Activated CD8-positive, alpha-beta T cell treated with anti-CD3 and anti-CD28 coated beads, Interleukin-2, amount 10 ng/mL, durations not matched to agents 7 days and 5 days (primary cell): ENCODE measurements around the gene GRID2. TPM values are rescaled to one million over a fixed set of nuclear protein-coding genes. Genes with fewer than 3 reads are reported as not detected.

Source experiments
- ATAC-seq: fragments of 150-1000 bp; cut with Tn5 transposase; one replicate; pipeline ENCODE4 v1.10.0; 2021; ENCODE audit warnings: moderate library complexity
- CTCF ChIA-PET: fragments of 350-600 bp; sonication (Branson Sonifier 250); formaldehyde crosslinking; loops from one replicate; lab custom pipeline; 2021; ENCODE audit warnings: antibody characterized with exemption; lab: Charles Lee
- POLR2A ChIA-PET: fragments of 350-600 bp; sonication (Branson Sonifier 250); formaldehyde crosslinking; loops from one replicate; lab custom pipeline; 2021; ENCODE audit warnings: antibody characterized with exemption; lab: Charles Lee
- DNase-seq: peaks from one replicate; pipeline ENCODE4 v3.0.0-alpha.2; 2020
- H3K27ac Mint-ChIP-seq: one replicate; pipeline ENCODE4 v1.8.0; 2021; ENCODE audit warnings: mild to moderate bottlenecking, mixed read lengths
- H3K27me3 Mint-ChIP-seq: one replicate; pipeline ENCODE4 v1.8.0; 2021; ENCODE audit warnings: low read depth, mixed read lengths
- H3K36me3 Mint-ChIP-seq: one replicate; pipeline ENCODE4 v1.8.0; 2021; ENCODE audit warnings: low read depth, mixed read lengths
- H3K4me1 Mint-ChIP-seq: one replicate; pipeline ENCODE4 v1.8.0; 2021; ENCODE audit warnings: low read depth, mixed read lengths
- H3K4me3 Mint-ChIP-seq: one replicate; pipeline ENCODE4 v1.8.0; 2021; ENCODE audit warnings: mild to moderate bottlenecking, mixed read lengths
- H3K9me3 Mint-ChIP-seq: one replicate; pipeline ENCODE4 v1.8.0; 2022; ENCODE audit warnings: mixed read lengths; ENCODE audit not compliant: insufficient read depth
- total RNA-seq, 2 experiments: library from RNA; stranded (reverse); gene quantifications; one replicate each; pipeline ENCODE4 v1.2.3, GENCODE V29; 2021

GRID2 gene
- total RNA-seq, 2 experiments from 2014 or later, result not detected

- CTCF ChIA-PET, result no interaction called here
- no peak overlapping the region for H3K4me3 Mint-ChIP-seq
- ATAC-seq (no peak), DNase-seq (no peak)
- H3K4me1 Mint-ChIP-seq, result no peaks in the 10 kb centered on the region
- H3K27me3 Mint-ChIP-seq, result no peaks in the 10 kb centered on the region
- no peaks in the 10 kb centered on the region for H3K9me3 Mint-ChIP-seq
- POLR2A ChIA-PET, result no interaction called here
- H3K36me3 Mint-ChIP-seq, result no peaks in the 10 kb centered on the region
- H3K27ac Mint-ChIP-seq, result no peak overlapping the region
Observed at GRCh38 chr4:93152491-93152890, 848.7 kb downstream of the GRID2 start.

GRCh38 chr4:93157986-93158385 lies 854.2 kb downstream of the GRID2 start:
- ChIA-PET CTCF (no interaction called here), POLR2A (no interaction called here)
- Mint-ChIP-seq H3K36me3 (no peaks in the 10 kb centered on the region), H3K27ac (no peak overlapping the region), H3K4me1 (no peaks in the 10 kb centered on the region), H3K27me3 (no peaks in the 10 kb centered on the region), H3K9me3 (no peaks in the 10 kb centered on the region), H3K4me3 (no peak overlapping the region)
- no peak for ATAC-seq
- DNase-seq, result no peak

- H3K36me3 Mint-ChIP-seq, result no peaks in the 10 kb centered on the region
- H3K4me3 Mint-ChIP-seq, result no peak overlapping the region
- H3K9me3 Mint-ChIP-seq, result no peaks in the 10 kb centered on the region
- H3K27ac Mint-ChIP-seq, result no peak overlapping the region
- no peaks in the 10 kb centered on the region for H3K27me3 Mint-ChIP-seq
- POLR2A ChIA-PET, result no interaction called here
- H3K4me1 Mint-ChIP-seq, result no peaks in the 10 kb centered on the region
- CTCF ChIA-PET, result no interaction called here
- ATAC-seq (no peak), DNase-seq (no peak)
Observed at GRCh38 chr4:93168053-93168452, 864.3 kb downstream of the GRID2 start.

- Mint-ChIP-seq H3K36me3 (no peaks in the 10 kb centered on the region), H3K4me3 (no peak overlapping the region), H3K4me1 (no peaks in the 10 kb centered on the region), H3K27me3 (no peaks in the 10 kb centered on the region), H3K9me3 (no peaks in the 10 kb centered on the region), H3K27ac (no peak overlapping the region)
- ChIA-PET CTCF (no interaction called here), POLR2A (no interaction called here)
- no peak for DNase-seq
- ATAC-seq, result no peak
Observed at GRCh38 chr4:93169966-93170365, 866.2 kb downstream of the GRID2 start.

GRCh38 chr4:93174598-93174997 lies 870.8 kb downstream of the GRID2 start:
- Mint-ChIP-seq H3K27ac (no peak overlapping the region), H3K9me3 (no peaks in the 10 kb centered on the region), H3K36me3 (no peaks in the 10 kb centered on the region), H3K4me3 (no peak overlapping the region), H3K4me1 (no peaks in the 10 kb centered on the region), H3K27me3 (no peaks in the 10 kb centered on the region)
- ChIA-PET CTCF (no interaction called here), POLR2A (no interaction called here)
- no peak for ATAC-seq
- DNase-seq, result no peak

- ATAC-seq, result no peak
- Mint-ChIP-seq H3K27me3 (no peaks in the 10 kb centered on the region), H3K4me3 (no peak overlapping the region), H3K36me3 (no peaks in the 10 kb centered on the region), H3K9me3 (peaks cover 5% of the 10 kb centered on the region), H3K27ac (no peak overlapping the region), H3K4me1 (no peaks in the 10 kb centered on the region)
- ChIA-PET POLR2A (no interaction called here), CTCF (no interaction called here)
- DNase-seq, result no peak
Observed at GRCh38 chr4:93178279-93178678, 874.5 kb downstream of the GRID2 start.

GRCh38 chr4:93179044-93179443 lies 875.3 kb downstream of the GRID2 start:
- no peak for DNase-seq
- CTCF ChIA-PET, result no interaction called here
- no peak for ATAC-seq
- no peak overlapping the region for H3K27ac Mint-ChIP-seq
- no peaks in the 10 kb centered on the region for H3K36me3 Mint-ChIP-seq
- H3K4me3 Mint-ChIP-seq, result no peak overlapping the region
- no peaks in the 10 kb centered on the region for H3K4me1 Mint-ChIP-seq
- POLR2A ChIA-PET, result no interaction called here
- no peaks in the 10 kb centered on the region for H3K27me3 Mint-ChIP-seq
- peaks cover 5% of the 10 kb centered on the region for H3K9me3 Mint-ChIP-seq

GRCh38 chr4:93182722-93183121 lies 879.0 kb downstream of the GRID2 start:
- DNase-seq, result no peak
- POLR2A ChIA-PET, result no interaction called here
- Mint-ChIP-seq H3K4me3 (no peak overlapping the region), H3K27ac (no peak overlapping the region), H3K9me3 (peaks cover 5% of the 10 kb centered on the region), H3K36me3 (no peaks in the 10 kb centered on the region), H3K27me3 (no peaks in the 10 kb centered on the region), H3K4me1 (no peaks in the 10 kb centered on the region)
- CTCF ChIA-PET, result no interaction called here
- ATAC-seq, result no peak

- no peaks in the 10 kb centered on the region for H3K4me1 Mint-ChIP-seq
- H3K4me3 Mint-ChIP-seq, result no peak overlapping the region
- no peak for ATAC-seq
- H3K9me3 Mint-ChIP-seq, result peaks cover 5% of the 10 kb centered on the region
- no peaks in the 10 kb centered on the region for H3K27me3 Mint-ChIP-seq
- DNase-seq, result no peak
- H3K36me3 Mint-ChIP-seq, result no peaks in the 10 kb centered on the region
- CTCF ChIA-PET, result no interaction called here
- POLR2A ChIA-PET, result no interaction called here
- H3K27ac Mint-ChIP-seq, result no peak overlapping the region
Observed at GRCh38 chr4:93183576-93183975, 879.8 kb downstream of the GRID2 start.

- DNase-seq (no peak), ATAC-seq (no peak)
- POLR2A ChIA-PET, result no interaction called here
- CTCF ChIA-PET, result no interaction called here
- Mint-ChIP-seq H3K36me3 (no peaks in the 10 kb centered on the region), H3K4me3 (no peak overlapping the region), H3K27ac (no peak overlapping the region), H3K27me3 (no peaks in the 10 kb centered on the region), H3K4me1 (no peaks in the 10 kb centered on the region), H3K9me3 (peaks cover 5% of the 10 kb centered on the region)
Observed at GRCh38 chr4:93184053-93184452, 880.3 kb downstream of the GRID2 start.

- H3K4me3 Mint-ChIP-seq, result no peak overlapping the region
Observed at GRCh38 chr4:93186846-93187245, 883.1 kb downstream of the GRID2 start.

GRCh38 chr4:93187466-93187865 lies 883.7 kb downstream of the GRID2 start:
- H3K27ac Mint-ChIP-seq, result no peak overlapping the region
- H3K27me3 Mint-ChIP-seq, result no peaks in the 10 kb centered on the region
- H3K4me3 Mint-ChIP-seq, result no peak overlapping the region
- no peaks in the 10 kb centered on the region for H3K9me3 Mint-ChIP-seq
- no peaks in the 10 kb centered on the region for H3K4me1 Mint-ChIP-seq
- ChIA-PET CTCF (no interaction called here), POLR2A (no interaction called here)
- no peak for DNase-seq
- H3K36me3 Mint-ChIP-seq, result no peaks in the 10 kb centered on the region
- no peak for ATAC-seq

More at GRCh38 chr4:93186846-93187245, 883.1 kb downstream of the GRID2 start:
- CTCF ChIA-PET, result no interaction called here
- DNase-seq, result no peak
- Mint-ChIP-seq H3K4me1 (no peaks in the 10 kb centered on the region), H3K27me3 (no peaks in the 10 kb centered on the region), H3K36me3 (no peaks in the 10 kb centered on the region), H3K27ac (no peak overlapping the region), H3K9me3 (no peaks in the 10 kb centered on the region)
- POLR2A ChIA-PET, result no interaction called here
- no peak for ATAC-seq

- Mint-ChIP-seq H3K4me3 (no peak overlapping the region), H3K27me3 (no peaks in the 10 kb centered on the region), H3K36me3 (no peaks in the 10 kb centered on the region), H3K4me1 (no peaks in the 10 kb centered on the region), H3K27ac (no peak overlapping the region), H3K9me3 (no peaks in the 10 kb centered on the region)
- POLR2A ChIA-PET, result no interaction called here
- DNase-seq (no peak), ATAC-seq (no peak)
- CTCF ChIA-PET, result no interaction called here
Observed at GRCh38 chr4:93187892-93188291, 884.1 kb downstream of the GRID2 start.
